Measurements from ENCODE around the gene VOPP1.

DNA sequence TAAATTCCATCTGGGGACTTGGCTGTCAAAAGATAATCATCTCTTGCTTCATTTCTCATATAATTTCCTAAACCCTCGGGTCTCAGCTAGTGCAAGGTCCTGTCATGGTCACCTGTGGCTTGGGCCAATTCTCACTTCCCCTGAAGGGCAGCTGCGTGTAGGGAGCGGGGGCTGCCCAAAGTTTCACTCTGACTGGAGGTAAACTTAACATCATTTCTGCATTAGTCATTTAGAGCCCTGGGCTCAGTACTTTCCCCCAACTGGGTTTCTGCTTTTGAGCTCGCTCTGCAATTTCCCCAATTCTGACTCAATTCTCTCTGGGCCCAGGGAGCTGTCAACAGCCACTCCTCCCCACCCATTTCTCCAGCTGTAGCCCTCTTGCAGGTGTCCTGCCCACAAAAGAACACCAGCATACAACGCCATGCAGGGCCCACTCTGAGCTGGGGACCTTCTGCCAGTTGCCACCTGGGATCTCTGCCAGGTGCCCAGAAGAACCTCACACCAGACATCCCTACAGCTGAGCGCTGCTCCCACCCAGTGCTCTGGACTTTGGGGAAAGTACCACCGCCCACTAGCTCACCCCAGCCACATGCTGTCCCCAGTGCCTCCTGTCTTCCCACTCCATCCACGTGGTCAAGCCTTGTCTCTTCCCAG is 37.9 kb downstream of the VOPP1 start:
- TF ChIP-seq, protein P1, sequence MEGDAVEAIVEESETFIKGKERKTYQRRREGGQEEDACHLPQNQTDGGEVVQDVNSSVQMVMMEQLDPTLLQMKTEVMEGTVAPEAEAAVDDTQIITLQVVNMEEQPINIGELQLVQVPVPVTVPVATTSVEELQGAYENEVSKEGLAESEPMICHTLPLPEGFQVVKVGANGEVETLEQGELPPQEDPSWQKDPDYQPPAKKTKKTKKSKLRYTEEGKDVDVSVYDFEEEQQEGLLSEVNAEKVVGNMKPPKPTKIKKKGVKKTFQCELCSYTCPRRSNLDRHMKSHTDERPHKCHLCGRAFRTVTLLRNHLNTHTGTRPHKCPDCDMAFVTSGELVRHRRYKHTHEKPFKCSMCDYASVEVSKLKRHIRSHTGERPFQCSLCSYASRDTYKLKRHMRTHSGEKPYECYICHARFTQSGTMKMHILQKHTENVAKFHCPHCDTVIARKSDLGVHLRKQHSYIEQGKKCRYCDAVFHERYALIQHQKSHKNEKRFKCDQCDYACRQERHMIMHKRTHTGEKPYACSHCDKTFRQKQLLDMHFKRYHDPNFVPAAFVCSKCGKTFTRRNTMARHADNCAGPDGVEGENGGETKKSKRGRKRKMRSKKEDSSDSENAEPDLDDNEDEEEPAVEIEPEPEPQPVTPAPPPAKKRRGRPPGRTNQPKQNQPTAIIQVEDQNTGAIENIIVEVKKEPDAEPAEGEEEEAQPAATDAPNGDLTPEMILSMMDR (IDR thresholded peaks at IDR 0.05; ENCODE audit: insufficient read depth, low read length, poor library complexity, severe bottlenecking) = no peak
- no peak for TF ChIP-seq EZH2phosphoT487 (conservative IDR thresholded peaks at IDR 0.05; ENCODE audit: low read length)
